MCF 10A (cell line): ENCODE results near the gene HMCES. TPM values are rescaled to one million over a fixed set of nuclear protein-coding genes. Genes with fewer than 3 reads are reported as not detected.

Source experiments
- BruUV-seq: library from RNA; stranded (reverse); fragments of 400-500 nt; replicated peaks from 2 replicates; lab custom pipeline; 2021; lab: Mats Ljungman, UMichigan
- CTCF ChIA-PET: fragments of 300-600 bp; sonication (Branson Sonifier 250); formaldehyde crosslinking; extraction: SDS; loops from one replicate; lab custom pipeline; 2021; ENCODE audit warnings: antibody characterized with exemption, inconsistent platforms; lab: Yijun Ruan, JAX
- POLR2A ChIA-PET: fragments of 300-600, 350-650 bp; sonication (Branson Sonifier 250); formaldehyde crosslinking; extraction: SDS; loops from one replicate; lab custom pipeline; 2020; ENCODE audit warnings: antibody characterized with exemption, inconsistent platforms; lab: Yijun Ruan, JAX
- DNase-seq: peaks from one replicate; pipeline ENCODE4 v3.0.0-alpha.2; 2018; ENCODE audit not compliant: unreplicated experiment
- H3K27ac Mint-ChIP-seq: one replicate; pipeline ENCODE4 v1.8.0; 2022; ENCODE audit warnings: mild to moderate bottlenecking, low read depth, mixed read lengths; ENCODE audit not compliant: unreplicated experiment
- H3K27me3 Mint-ChIP-seq: one replicate; pipeline ENCODE4 v1.8.0; 2022; ENCODE audit warnings: mixed read lengths; ENCODE audit not compliant: insufficient read depth, unreplicated experiment
- H3K36me3 Mint-ChIP-seq: one replicate; pipeline ENCODE4 v1.8.0; 2022; ENCODE audit warnings: mild to moderate bottlenecking, moderate library complexity, mixed read lengths; ENCODE audit not compliant: insufficient read depth, unreplicated experiment
- H3K4me1 Mint-ChIP-seq: one replicate; pipeline ENCODE4 v1.8.0; 2022; ENCODE audit warnings: mixed read lengths; ENCODE audit not compliant: insufficient read depth, unreplicated experiment
- H3K4me3 Mint-ChIP-seq: one replicate; pipeline ENCODE4 v1.8.0; 2022; ENCODE audit warnings: mild to moderate bottlenecking, moderate library complexity, mixed read lengths; ENCODE audit not compliant: unreplicated experiment
- H3K9me3 Mint-ChIP-seq: one replicate; pipeline ENCODE4 v1.8.0; 2022; ENCODE audit warnings: mixed read lengths; ENCODE audit not compliant: unreplicated experiment
- CTCF ChIP-seq: fragments of 200-600 bp; IDR thresholded peaks from one replicate; pipeline ENCODE4 v1.8.0; 2022; ENCODE audit warnings: antibody characterized with exemption, mild to moderate bottlenecking; ENCODE audit not compliant: unreplicated experiment
- intact Hi-C: fragments of 100-400 bp; cut with micrococcal nuclease; formaldehyde crosslinking; loops from 2 replicates; pipeline ENCODE4 v1.14.1; 2022
- total RNA-seq: library from RNA; stranded (reverse); gene quantifications from 2 replicates; pipeline ENCODE4 v1.2.3, GENCODE V29; 2022

Gene HMCES
- total RNA-seq, 1 experiment from 2014 or later, result 42.8 TPM

GRCh38 chr3:129231331-129232119 is 47.1 kb upstream of the HMCES start:
- no peaks in the 10 kb centered on the region for H3K9me3 Mint-ChIP-seq
- TF ChIP-seq CTCF, result no peak
- peak; percentile 38 for DNase-seq
- H3K27ac Mint-ChIP-seq, result peak overlapping the region; percentile 88
- POLR2A ChIA-PET, result interaction anchor here (0.6 to 3.8 kb wide), 17 partner anchors 7 to 111 kb away, joined by 3 to 39 read pairs (median 8); partner anchors contain the start of genes CNBP, COPG1 and HMCES
- BruUV-seq, result no TSS peak
- no peaks in the 10 kb centered on the region for H3K27me3 Mint-ChIP-seq
- peaks cover 32% of the 10 kb centered on the region for H3K4me1 Mint-ChIP-seq
- intact Hi-C loops, result no loop called here
- peaks cover 16% of the 10 kb centered on the region for H3K36me3 Mint-ChIP-seq
- CTCF ChIA-PET, result interaction anchor here (0.7 to 2.0 kb wide), 5 partner anchors 14 to 706 kb away, joined by 3 to 20 read pairs (median 4); no protein-coding TSS in a partner anchor
- no peak overlapping the region for H3K4me3 Mint-ChIP-seq

GRCh38 chr3:129233538-129233937 is 45.1 kb upstream of the HMCES start:
- Mint-ChIP-seq H3K27ac (no peak overlapping the region), H3K4me1 (peaks cover 28% of the 10 kb centered on the region), H3K36me3 (peaks cover 13% of the 10 kb centered on the region), H3K9me3 (no peaks in the 10 kb centered on the region), H3K4me3 (no peak overlapping the region), H3K27me3 (no peaks in the 10 kb centered on the region)
- DNase-seq, result no peak
- POLR2A ChIA-PET, result interaction anchor here (0.8 to 1.6 kb wide), 4 partner anchors 12 to 55 kb away, joined by 3 to 8 read pairs (median 3); partner anchors contain the start of gene COPG1
- no TSS peak for BruUV-seq
- no peak for TF ChIP-seq CTCF
- intact Hi-C loops, result no loop called here
- CTCF ChIA-PET, result interaction anchor here (2.0 kb wide), 1 partner anchor 12 kb away, joined by 17 read pairs; no protein-coding TSS in a partner anchor

DNA sequence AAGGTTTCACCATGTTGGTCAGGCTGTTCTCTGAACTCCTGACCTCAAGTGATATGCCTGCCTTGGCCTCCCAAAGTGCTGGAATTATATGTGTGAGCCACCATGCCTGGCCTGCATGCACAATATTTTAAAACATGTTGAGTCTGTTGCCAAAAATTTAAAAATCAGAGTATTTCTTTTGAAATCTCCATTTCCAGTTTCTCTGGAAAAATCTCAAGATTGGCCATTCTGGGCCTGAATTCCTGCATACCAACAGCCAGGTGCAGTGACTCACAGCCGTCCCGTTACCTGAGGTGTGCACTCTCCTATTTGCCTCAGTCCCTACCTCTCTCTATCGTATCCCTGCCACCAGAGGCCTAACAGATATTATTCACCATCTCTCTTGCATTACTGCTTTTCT is 44.2 kb upstream of the HMCES start:
- no peaks in the 10 kb centered on the region for H3K27me3 Mint-ChIP-seq
- H3K9me3 Mint-ChIP-seq, result no peaks in the 10 kb centered on the region
- CTCF ChIA-PET, result interaction anchor here (2.0 kb wide), 1 partner anchor 11 kb away, joined by 17 read pairs; no protein-coding TSS in a partner anchor
- peaks cover 13% of the 10 kb centered on the region for H3K36me3 Mint-ChIP-seq
- H3K4me1 Mint-ChIP-seq, result peaks cover 27% of the 10 kb centered on the region
- no peak for TF ChIP-seq CTCF
- no peak for DNase-seq
- no TSS peak for BruUV-seq
- no peak overlapping the region for H3K4me3 Mint-ChIP-seq
- H3K27ac Mint-ChIP-seq, result no peak overlapping the region
- POLR2A ChIA-PET, result interaction anchor here (0.8 kb wide), 1 partner anchor 56 kb away, joined by 3 read pairs; no protein-coding TSS in a partner anchor
- intact Hi-C loops, result no loop called here

- Mint-ChIP-seq H3K27ac (no peak overlapping the region), H3K4me1 (peaks cover 27% of the 10 kb centered on the region), H3K4me3 (no peak overlapping the region), H3K36me3 (peaks cover 12% of the 10 kb centered on the region), H3K27me3 (no peaks in the 10 kb centered on the region), H3K9me3 (no peaks in the 10 kb centered on the region)
- ChIA-PET CTCF (interaction anchor here (0.7 to 1.4 kb wide), 5 partner anchors 10 to 732 kb away, joined by 3 to 5 read pairs (median 3); no protein-coding TSS in a partner anchor), POLR2A (interaction anchor here (0.6 to 2.0 kb wide), 7 partner anchors 14 to 82 kb away, joined by 3 to 4 read pairs (median 4); partner anchors contain the start of gene COPG1)
- no TSS peak for BruUV-seq
- DNase-seq, result no peak
- no peak for TF ChIP-seq CTCF
- intact Hi-C loops, result no loop called here
Observed at GRCh38 chr3:129235344-129235917, 43.2 kb upstream of the HMCES start.
